ENCODE measurements around the gene MTHFD2. TPM values are rescaled to one million over a fixed set of nuclear protein-coding genes. Genes with fewer than 3 reads are reported as not detected.

MTHFD2 gene
- total and polyA plus RNA-seq, 2 donors (not counting 3 experiments of a cell fraction or from before 2014, with no cell fraction given), result 25.6 to 83.2 TPM

GRCh38 chr2:74227646-74228045 lies 29.2 kb downstream of the MTHFD2 start:
- FAIRE-seq (no peak), DNase-seq (ENCODE audit: low read depth, low spot score) (no peak)
- intact Hi-C loops (cut with micrococcal nuclease) (no loop called here), dilution Hi-C loops (cut with MboI; ENCODE audit: extremely low pct_ligation_motif_present, low sequenced_read_pairs) (no loop called here)
- H3K9me1 ChIP-seq (replicated peaks; ENCODE audit: control insufficient read depth, extremely low read depth, insufficient read depth, low read length), result no peaks in the 10 kb centered on the region
- H3K9ac ChIP-seq (replicated peaks; ENCODE audit: extremely low read depth, insufficient read depth, low read length), result no peak overlapping the region
- no peak overlapping the region for H3K4me2 ChIP-seq (ENCODE audit: insufficient read depth, low read length)
- H3K27ac ChIP-seq (ENCODE audit: insufficient read depth, low read depth, low read length), result no peak overlapping the region
- H3K79me2 ChIP-seq (ENCODE audit: control insufficient read depth, insufficient read depth, low read length), result no peaks in the 10 kb centered on the region
- ChIA-PET CTCF (interaction anchor here (1.3 kb wide), 1 partner anchor 11 kb away, joined by 4 read pairs; no protein-coding TSS in a partner anchor), POLR2A (no interaction called here)
- TF ChIP-seq EZH2 (IDR thresholded peaks at IDR 0.05; ENCODE audit: borderline replicate concordance, low read depth, low read length, severe bottlenecking) (no peak), MYC (IDR thresholded peaks at IDR 0.05; ENCODE audit: low read depth, low read length) (no peak), GATA2 (IDR thresholded peaks at IDR 0.05; ENCODE audit: insufficient read depth, insufficient read length, low read depth, low read length) (no peak), FOS (IDR thresholded peaks at IDR 0.05; ENCODE audit: borderline replicate concordance, insufficient read depth, low read length) (no peak), JUN (IDR thresholded peaks at IDR 0.05; ENCODE audit: borderline replicate concordance, insufficient read depth, insufficient read length, low read depth) (no peak), CTCF (IDR thresholded peaks at IDR 0.05; ENCODE audit: extremely low read depth in 1 of 2, insufficient read depth in 1 of 2, low read depth in 1 of 2, low read length in 2 of 2) (no peak), MAX (IDR thresholded peaks at IDR 0.05; ENCODE audit: insufficient read depth, insufficient read length) (no peak), POLR2AphosphoS5 (IDR thresholded peaks at IDR 0.05; ENCODE audit: insufficient read depth, low read depth, low read length) (no peak), POLR2A (IDR thresholded peaks at IDR 0.05; ENCODE audit: low read depth, low read length) (no peak)
- no peak overlapping the region for H2AFZ ChIP-seq (ENCODE audit: low read depth, low read length)
- H3K4me3 ChIP-seq (replicated peaks in 1 of 3; ENCODE audit: insufficient read depth in 1 of 3, low read depth in 1 of 3, low read length in 3 of 3), result no peak overlapping the region
- no peaks in the 10 kb centered on the region for H3K4me1 ChIP-seq (ENCODE audit: control insufficient read depth, extremely low read depth, insufficient read depth, low read length)
- no peaks in the 10 kb centered on the region for H3K36me3 ChIP-seq (ENCODE audit: control insufficient read depth in 2 of 2, extremely low read depth in 1 of 2, insufficient read depth in 2 of 2, low read length in 2 of 2)
- peaks cover 0 to 1% of the 10 kb centered on the region in 2 experiments for H3K27me3 ChIP-seq (ENCODE audit: control insufficient read depth in 2 of 2, insufficient read depth in 2 of 2, low read length in 2 of 2)
- BruUV-seq (replicated peaks), result no TSS peak
- H3K9me3 ChIP-seq (replicated peaks; ENCODE audit: control insufficient read depth, insufficient read depth, low read length), result no peaks in the 10 kb centered on the region
- no peaks in the 10 kb centered on the region for H4K20me1 ChIP-seq (replicated peaks; ENCODE audit: control insufficient read depth, extremely low read depth, insufficient read depth, low read length)

Data from endothelial cell of umbilical vein (primary cell).